OCI-M1 (cell line): Measurements from ENCODE around the gene THBS2.
"Not testable (repeated sequence)": the region's sequence is repeated elsewhere in the genome, so short reads cannot be mapped to it uniquely, and the experiment has no call there.

ENCODE experiments used
- DNase-seq: peaks from one replicate; lab custom pipeline; 2025; lab: John Stamatoyannopoulos, UW

The THBS2 gene

GRCh38 chr6:169210611-169211010, 43.0 kb downstream of the THBS2 start:
- no peak for DNase-seq

GRCh38 chr6:169208011-169208410, 45.6 kb downstream of the THBS2 start:
- DNase-seq = no peak

- no peak for DNase-seq
Measured at GRCh38 chr6:169207482-169207881, 46.2 kb downstream of the THBS2 start.

GRCh38 chr6:169205176-169206160, 48.2 kb downstream of the THBS2 start:
- no peak for DNase-seq

GRCh38 chr6:169204167-169204566, 49.5 kb downstream of the THBS2 start:
- DNase-seq = no peak

GRCh38 chr6:169201985-169202384, 51.7 kb downstream of the THBS2 start:
- DNase-seq = no peak

- DNase-seq = no peak
Measured at GRCh38 chr6:169200893-169201514, 52.6 kb downstream of the THBS2 start.

GRCh38 chr6:169199625-169200335, 53.9 kb downstream of the THBS2 start:
- DNase-seq = no peak

GRCh38 chr6:169198885-169199284, 54.8 kb downstream of the THBS2 start:
- no peak for DNase-seq

GRCh38 chr6:169197929-169198328, 55.7 kb downstream of the THBS2 start:
- not testable (repeated sequence) for DNase-seq

GRCh38 chr6:169196279-169196678, 57.4 kb downstream of the THBS2 start:
- DNase-seq = not testable (repeated sequence)

- no peak for DNase-seq
Measured at GRCh38 chr6:169194737-169195136, 58.9 kb downstream of the THBS2 start.

GRCh38 chr6:169190970-169191369, 62.7 kb downstream of the THBS2 start:
- no peak for DNase-seq

- DNase-seq = no peak
Measured at GRCh38 chr6:169190144-169190584, 63.5 kb downstream of the THBS2 start.

- no peak for DNase-seq
Measured at GRCh38 chr6:169189686-169190085, 64.0 kb downstream of the THBS2 start.

- DNase-seq = no peak
Measured at GRCh38 chr6:169189182-169189581, 64.5 kb downstream of the THBS2 start.

GRCh38 chr6:169188475-169188874, 65.2 kb downstream of the THBS2 start:
- DNase-seq = no peak

- no peak for DNase-seq
Measured at GRCh38 chr6:169188051-169188470, 65.6 kb downstream of the THBS2 start.

GRCh38 chr6:169186496-169187169, 67.0 kb downstream of the THBS2 start:
- no peak for DNase-seq

- no peak for DNase-seq
Measured at GRCh38 chr6:169185692-169186485, 67.8 kb downstream of the THBS2 start.

- no peak for DNase-seq
Measured at GRCh38 chr6:169185011-169185521, 68.6 kb downstream of the THBS2 start.
